HG03442 (cell line): ENCODE measurements around the gene EHD2.

Experiments used
- ATAC-seq: cut with Tn5 transposase; IDR thresholded peaks from one replicate; pipeline ENCODE4 v1.9.1; 2021; ENCODE audit warnings: mild to moderate bottlenecking, moderate library complexity; ENCODE audit not compliant: unreplicated experiment

Gene EHD2

GRCh38 chr19:47691090-47691489 lies 22.1 kb upstream of the EHD2 start:
- no peak for ATAC-seq

DNA sequence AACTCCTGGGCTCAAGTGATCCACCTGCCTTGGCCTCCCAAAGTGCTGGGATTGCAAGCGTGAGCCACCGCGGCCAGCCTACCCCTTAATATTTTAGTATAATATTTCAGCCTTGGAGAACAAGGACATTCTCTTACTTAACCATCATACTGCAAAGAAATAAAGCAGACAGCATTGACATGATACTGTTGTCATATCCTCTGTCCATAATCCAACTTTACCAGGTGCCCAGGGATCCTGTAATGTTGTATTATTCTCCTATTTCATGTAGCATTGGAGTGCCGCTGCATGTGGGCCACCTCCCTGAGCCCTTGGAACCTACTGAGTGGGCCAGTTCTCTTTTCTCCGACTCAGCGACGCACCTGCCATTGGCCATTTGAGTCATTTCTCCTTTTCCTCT lies 21.4 kb upstream of the EHD2 start:
- ATAC-seq: no peak

- ATAC-seq: no peak
These were observed 19.7 kb upstream of the EHD2 start for GRCh38 chr19:47693489-47693888.

DNA sequence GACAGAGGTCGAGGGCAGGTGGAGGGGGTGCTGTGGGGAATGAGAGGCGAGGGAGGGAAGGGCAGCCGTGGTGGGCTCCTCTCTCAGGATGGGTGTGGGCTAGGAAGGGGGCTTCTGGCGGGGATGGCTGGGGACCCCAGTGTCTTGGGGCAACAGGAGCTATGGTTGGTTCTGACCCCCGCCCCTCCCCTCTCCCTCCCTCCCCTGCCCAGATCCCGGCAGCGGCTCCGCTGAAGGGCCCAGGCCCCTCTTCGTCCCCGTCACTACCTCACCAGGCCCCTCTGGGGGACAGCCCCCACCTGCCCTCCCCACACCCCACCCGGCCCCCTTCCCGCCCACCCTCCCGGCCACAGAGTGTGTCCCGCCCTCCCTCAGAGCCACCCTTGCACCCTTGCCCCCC lies 19.3 kb upstream of the EHD2 start:
- ATAC-seq: no peak

DNA sequence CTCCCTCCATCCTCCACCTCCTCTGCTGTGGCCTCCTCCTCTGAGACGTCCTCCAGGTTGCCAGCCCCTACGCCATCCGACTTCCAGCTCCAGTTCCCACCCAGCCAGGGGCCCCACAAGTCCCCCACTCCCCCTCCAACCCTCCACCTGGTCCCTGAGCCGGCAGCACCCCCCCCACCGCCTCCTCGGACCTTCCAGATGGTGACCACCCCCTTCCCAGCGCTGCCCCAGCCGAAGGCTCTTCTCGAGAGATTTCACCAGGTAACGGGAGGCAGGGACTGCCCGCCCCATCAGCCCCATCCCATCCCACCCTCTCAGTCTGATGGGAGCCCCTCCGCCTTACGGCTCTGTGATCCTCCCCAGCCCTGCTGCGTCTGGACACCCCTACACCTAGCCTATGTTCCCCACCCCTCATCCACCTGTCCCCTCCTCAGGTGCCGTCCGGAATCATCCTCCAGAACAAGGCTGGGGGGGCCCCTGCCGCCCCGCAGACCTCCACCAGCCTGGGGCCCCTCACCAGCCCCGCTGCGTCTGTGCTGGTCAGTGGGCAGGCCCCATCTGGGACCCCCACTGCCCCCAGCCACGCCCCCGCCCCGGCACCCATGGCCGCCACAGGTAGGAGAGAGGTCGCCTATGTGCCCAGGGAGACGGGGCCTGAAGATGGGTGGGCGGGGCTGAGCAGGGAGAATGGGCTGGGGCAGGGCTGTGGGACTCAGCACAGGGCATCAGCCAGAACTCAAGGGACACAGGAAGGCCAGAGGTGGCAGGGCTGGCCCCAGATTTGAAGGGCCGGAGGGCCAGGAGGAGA lies 18.6 kb upstream of the EHD2 start:
- no peak for ATAC-seq

- no peak for ATAC-seq
These were observed 17.5 kb upstream of the EHD2 start for GRCh38 chr19:47695533-47696262.

DNA sequence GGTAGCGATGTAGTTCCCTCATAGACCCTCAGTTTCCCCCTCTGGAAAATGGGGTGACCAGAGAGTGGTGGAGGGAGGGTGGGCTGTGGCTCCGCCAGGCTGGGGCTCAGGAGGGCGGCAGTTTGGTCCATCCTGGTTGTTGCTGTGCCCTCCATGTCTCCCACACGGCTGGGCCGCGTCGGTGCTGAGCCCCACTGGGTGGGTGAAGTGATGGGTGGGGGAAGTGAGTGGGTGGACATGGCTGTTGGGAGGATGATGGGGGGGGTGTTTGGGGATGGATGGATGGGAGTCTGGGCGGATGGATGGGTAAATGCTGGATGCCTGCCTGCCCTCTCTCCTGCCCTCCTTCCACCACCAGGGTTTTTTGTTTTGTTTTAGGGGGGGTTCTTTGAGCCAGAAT lies 16.6 kb upstream of the EHD2 start:
- ATAC-seq: no peak

- ATAC-seq: no peak
These were observed 15.2 kb upstream of the EHD2 start for GRCh38 chr19:47697863-47698609.

- no peak for ATAC-seq
These were observed 14.4 kb upstream of the EHD2 start for GRCh38 chr19:47698631-47699359.

DNA sequence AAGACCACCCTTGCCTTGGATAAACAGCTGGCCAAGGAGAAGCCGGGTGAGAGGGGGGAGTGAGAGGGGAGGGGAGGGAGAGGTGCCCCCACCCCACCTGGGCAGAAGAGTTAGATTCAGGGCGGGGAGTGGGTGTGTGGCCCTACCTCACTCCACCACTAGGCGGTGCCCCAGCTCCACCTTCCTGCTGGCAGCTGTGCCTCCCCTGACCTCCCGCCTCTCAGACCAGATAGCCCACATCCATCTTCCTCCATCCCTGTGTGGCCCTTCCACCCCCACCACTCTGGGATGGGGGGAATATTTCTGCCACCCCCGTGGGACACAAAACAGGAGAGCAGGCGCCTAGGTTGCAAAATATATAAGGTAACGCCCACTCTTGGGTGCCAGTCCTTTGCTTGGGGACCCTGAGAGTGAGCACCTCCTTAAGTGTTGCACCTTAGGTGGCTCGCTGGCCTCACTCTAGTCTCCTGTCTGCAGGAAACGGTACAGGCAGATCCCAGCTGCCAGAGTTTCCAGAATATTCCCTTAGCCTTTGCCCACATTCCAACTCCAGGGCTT lies 13.8 kb upstream of the EHD2 start:
- no peak for ATAC-seq

DNA sequence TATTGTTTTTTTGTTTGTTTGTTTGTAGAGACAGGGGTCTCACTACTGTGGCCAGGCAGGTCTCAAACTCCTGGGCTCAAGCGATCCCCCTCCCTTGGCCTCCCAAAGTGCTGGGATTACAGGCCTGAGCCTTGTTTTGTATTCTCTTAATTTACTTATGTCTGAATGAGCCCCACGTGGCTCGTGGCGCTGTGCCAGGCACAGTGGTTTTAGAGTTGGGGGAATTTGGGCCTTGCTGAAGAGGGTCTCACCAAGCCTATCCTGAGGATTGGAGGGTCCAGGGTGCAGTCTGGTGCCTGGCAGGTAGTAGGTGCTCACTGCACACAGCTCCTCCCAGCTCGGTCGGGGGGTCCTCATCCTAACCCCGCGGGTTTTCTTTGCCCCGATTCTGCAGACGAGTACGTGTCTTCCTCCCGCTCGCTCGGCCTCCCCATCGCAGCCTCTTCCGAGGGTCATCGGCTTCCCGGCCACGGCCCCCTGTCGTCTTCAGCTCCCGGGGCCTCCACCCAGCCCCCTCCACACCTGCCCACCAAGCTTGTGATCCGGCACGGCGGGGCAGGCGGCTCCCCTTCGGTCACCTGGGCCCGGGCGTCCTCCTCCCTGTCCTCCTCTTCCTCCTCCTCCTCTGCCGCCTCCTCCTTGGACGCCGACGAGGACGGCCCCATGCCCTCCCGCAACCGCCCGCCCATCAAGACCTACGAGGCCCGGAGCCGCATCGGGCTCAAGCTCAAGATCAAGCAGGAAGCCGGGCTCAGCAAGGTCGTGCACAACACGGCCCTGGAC lies 12.1 kb upstream of the EHD2 start:
- ATAC-seq: no peak

DNA sequence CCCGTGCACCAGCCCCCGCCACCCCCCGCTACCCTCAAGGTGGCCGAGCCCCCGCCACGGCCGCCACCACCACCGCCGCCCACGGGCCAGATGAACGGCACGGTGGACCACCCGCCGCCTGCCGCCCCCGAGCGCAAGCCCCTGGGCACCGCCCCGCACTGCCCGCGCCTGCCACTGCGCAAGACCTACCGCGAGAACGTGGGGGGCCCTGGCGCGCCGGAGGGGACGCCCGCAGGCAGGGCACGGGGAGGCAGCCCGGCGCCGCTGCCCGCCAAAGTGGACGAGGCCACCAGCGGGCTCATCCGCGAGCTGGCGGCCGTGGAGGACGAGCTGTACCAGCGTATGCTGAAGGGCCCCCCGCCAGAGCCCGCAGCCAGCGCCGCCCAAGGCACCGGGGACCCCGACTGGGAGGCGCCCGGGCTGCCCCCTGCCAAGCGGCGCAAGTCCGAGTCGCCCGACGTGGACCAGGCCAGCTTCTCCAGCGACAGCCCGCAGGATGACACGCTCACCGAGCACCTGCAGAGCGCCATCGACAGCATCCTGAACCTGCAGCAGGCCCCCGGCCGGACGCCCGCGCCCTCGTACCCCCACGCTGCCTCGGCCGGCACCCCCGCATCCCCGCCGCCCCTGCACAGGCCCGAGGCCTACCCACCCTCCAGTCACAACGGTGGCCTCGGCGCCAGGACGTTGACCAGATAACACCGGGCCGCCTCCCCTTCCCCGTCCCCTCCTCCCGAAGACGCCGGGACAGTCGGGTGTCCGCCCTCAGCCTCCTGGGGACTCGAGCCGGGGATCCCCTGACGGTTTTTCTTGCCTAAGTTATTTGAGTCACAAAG lies 11.3 kb upstream of the EHD2 start:
- no peak for ATAC-seq

DNA sequence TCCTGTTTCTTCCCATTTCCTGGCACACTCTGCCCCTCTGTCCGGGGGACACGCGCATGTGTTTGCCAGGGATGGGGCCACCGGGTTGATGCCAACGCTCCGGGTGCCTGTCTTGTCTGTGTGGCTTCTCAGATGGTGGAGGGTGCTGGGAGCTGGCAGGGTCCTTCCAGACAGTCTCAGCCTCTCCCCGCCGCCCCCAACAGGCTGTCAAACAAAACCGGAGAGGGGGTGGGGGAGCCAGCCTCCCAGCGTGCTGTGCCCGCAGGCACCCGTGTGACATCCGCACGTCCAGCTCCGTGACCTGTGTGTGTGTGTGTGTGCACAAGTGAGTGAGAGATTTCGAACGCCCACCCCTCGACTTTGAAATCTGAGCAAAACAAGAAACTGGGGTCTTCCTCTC lies 10.6 kb upstream of the EHD2 start:
- no peak for ATAC-seq

DNA sequence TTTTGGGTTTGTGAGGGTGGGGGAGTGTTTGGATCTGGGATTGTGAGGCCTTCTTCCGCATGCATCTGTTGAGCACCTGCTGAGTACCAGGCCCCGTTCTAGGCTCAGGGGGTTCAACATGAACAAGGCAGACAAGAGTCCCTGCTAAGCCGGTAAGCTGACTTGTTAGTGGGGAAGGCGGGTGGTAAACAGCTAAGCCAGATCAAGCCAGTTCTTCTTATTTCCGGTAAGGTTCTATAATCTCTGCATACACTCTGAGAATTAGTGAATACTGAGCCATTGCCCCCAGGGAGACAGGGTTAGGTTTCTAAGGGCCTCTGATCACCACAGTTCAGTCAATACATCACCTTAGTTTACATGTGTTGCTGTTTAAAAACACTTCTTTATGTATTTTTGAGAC lies 9.9 kb upstream of the EHD2 start:
- no peak for ATAC-seq

DNA sequence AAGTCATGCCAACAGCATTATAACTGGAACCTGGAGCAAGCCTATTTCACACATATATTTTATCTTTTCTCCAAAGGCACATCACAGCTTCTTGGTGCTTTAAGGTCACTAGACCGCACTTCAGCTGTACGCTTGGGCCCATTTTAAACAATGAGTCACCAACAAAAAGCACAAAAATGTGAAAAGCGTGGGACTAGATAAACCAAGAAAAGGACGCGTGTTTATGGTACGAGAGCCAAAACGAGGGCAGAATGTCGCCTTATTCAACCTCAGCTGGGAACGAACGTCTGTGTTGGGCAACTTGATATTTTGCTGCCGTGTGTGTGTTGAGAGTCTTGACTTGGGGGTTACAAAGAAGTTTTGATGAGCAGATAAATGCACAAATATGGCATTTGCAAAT lies 9.2 kb upstream of the EHD2 start:
- ATAC-seq: no peak

DNA sequence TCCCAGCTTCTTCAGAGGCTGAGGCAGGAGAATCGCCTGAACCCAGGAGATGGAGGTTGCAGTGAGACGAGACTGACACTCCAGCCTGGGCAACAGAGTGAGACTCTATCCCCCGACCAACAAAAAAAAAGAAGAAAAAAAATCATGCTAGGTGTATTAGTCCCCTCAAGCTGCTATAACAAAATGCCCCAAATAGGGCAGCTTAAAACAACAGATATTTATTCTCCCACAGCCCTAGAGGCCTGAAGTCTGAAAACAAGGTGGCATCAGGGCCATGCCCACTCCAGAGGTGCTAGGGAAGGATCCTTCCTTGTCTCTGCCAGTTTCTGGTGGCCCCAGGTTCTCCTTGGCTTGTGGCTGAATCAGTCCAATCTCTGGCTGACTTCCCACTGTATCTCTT lies 8.6 kb upstream of the EHD2 start:
- no peak for ATAC-seq

DNA sequence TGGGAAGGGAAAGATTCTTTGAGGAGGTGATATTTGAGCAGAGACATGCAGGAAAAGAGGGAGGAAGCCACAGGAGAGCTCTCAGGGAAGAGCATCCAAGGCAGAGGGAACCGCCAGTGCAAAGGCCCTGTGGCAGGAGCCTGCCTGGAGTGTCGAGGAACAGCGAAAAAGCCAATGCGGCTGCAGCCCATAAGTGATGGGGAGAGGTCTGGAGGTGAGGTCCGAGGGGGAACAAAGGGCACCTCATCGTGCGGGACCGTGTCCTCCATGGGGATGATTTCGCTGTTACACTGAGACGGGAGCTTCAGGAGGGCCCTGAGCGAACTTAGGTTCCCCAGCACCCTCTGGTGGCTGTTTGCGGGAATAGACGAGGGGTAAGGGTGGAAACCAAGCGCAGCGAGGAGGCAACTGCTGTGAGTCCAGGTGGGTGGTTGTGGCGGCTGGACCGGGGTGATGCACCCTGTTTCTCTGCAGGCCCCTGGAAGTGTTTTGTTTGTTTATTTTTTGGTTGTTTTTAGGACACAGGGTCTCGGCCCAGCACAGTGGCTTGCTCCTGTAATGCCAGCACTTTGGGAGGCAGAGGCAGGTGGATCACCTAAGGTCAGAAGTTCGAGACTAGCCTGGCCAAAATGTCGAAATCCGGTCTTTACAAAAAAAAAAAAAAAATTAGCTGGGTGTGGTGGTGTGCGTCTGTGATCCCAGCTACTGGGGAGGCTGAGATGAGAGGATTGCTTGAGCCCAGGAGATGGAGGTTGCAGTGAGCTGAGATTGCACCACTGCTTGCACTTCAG lies 5.9 kb upstream of the EHD2 start:
- no peak for ATAC-seq

- ATAC-seq: no peak
These were observed 1.5 kb upstream of the EHD2 start for GRCh38 chr19:47711652-47712242.
